ENCODE data around the gene HSPA12B. TPM values are rescaled to one million over a fixed set of nuclear protein-coding genes. Genes with fewer than 3 reads are reported as not detected.

Gene HSPA12B
- total and polyA plus RNA-seq, 2 donors (not counting 3 experiments of a cell fraction or from before 2014, with no cell fraction given) = 3.7 to 6.6 TPM

DNA sequence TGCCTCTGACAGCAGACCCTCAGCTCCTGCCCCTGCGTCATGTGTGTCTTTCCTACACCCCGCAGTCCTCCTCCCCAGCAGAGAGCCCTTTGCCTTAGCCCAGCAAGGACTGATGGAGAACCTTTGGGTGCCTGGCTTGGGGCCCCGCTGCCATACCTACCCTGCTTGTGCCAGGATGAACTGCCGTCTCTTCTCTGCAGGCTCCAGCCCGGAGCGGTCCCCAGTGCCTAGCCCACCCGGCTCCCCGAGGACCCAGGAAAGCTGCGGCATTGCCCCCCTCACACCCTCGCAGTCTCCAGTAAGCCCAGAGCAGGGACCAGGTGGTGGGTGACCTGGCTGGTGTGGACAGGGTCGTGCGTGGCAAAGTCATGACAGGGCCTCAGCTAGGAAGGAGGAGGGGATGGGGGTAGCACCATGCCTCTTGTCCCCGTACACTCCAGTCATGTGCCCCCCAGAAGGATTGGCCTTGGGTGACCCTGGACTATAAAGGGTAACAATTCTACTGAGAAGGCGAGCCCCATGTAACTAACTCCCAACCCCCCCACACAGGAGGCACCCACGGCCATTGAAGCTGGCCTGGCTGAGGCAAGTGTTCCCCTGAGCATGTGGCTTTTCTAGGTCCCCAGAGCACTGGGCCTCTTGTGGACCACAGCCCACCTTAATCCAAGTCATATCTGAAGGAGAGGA is 8.3 kb downstream of the HSPA12B start:
- DNase-seq (ENCODE audit: low read depth, low spot score) = no peak
- H3K4me2 ChIP-seq (ENCODE audit: insufficient read depth, low read length) = no peak overlapping the region
- H3K9me3 ChIP-seq (replicated peaks; ENCODE audit: control insufficient read depth, insufficient read depth, low read length) = no peaks in the 10 kb centered on the region
- H3K36me3 ChIP-seq (ENCODE audit: control insufficient read depth in 2 of 2, extremely low read depth in 1 of 2, insufficient read depth in 2 of 2, low read length in 2 of 2) = no peaks in the 10 kb centered on the region
- dilution Hi-C loops (cut with MboI; ENCODE audit: extremely low pct_ligation_motif_present, low sequenced_read_pairs) (no loop called here), intact Hi-C loops (cut with micrococcal nuclease) (no loop called here)
- H2AFZ ChIP-seq (ENCODE audit: low read depth, low read length) = no peak overlapping the region
- peaks cover 12% of the 10 kb centered on the region for H3K4me1 ChIP-seq (ENCODE audit: control insufficient read depth, extremely low read depth, insufficient read depth, low read length)
- no peaks in the 10 kb centered on the region for H3K79me2 ChIP-seq (ENCODE audit: control insufficient read depth, insufficient read depth, low read length)
- TF ChIP-seq, protein P1, sequence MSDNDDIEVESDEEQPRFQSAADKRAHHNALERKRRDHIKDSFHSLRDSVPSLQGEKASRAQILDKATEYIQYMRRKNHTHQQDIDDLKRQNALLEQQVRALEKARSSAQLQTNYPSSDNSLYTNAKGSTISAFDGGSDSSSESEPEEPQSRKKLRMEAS (IDR thresholded peaks at IDR 0.05; ENCODE audit: insufficient read depth, insufficient read length) = no peak
- TF ChIP-seq EZH2 (IDR thresholded peaks at IDR 0.05; ENCODE audit: borderline replicate concordance, low read depth, low read length, severe bottlenecking) (no peak), POLR2A (IDR thresholded peaks at IDR 0.05; ENCODE audit: low read depth, low read length) (no peak)
- TF ChIP-seq, protein P2, sequence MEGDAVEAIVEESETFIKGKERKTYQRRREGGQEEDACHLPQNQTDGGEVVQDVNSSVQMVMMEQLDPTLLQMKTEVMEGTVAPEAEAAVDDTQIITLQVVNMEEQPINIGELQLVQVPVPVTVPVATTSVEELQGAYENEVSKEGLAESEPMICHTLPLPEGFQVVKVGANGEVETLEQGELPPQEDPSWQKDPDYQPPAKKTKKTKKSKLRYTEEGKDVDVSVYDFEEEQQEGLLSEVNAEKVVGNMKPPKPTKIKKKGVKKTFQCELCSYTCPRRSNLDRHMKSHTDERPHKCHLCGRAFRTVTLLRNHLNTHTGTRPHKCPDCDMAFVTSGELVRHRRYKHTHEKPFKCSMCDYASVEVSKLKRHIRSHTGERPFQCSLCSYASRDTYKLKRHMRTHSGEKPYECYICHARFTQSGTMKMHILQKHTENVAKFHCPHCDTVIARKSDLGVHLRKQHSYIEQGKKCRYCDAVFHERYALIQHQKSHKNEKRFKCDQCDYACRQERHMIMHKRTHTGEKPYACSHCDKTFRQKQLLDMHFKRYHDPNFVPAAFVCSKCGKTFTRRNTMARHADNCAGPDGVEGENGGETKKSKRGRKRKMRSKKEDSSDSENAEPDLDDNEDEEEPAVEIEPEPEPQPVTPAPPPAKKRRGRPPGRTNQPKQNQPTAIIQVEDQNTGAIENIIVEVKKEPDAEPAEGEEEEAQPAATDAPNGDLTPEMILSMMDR (IDR thresholded peaks at IDR 0.05; ENCODE audit: extremely low read depth in 1 of 2, insufficient read depth in 1 of 2, low read depth in 1 of 2, low read length in 2 of 2) = no peak
- no peak overlapping the region for H3K9ac ChIP-seq (replicated peaks; ENCODE audit: extremely low read depth, insufficient read depth, low read length)
- CTCF ChIA-PET = interaction anchor here (1.0 to 3.3 kb wide), 8 partner anchors 9 to 114 kb away, joined by 3 to 18 read pairs (median 5); no protein-coding TSS in a partner anchor
- FAIRE-seq = no peak
- no peaks in the 10 kb centered on the region for H3K9me1 ChIP-seq (replicated peaks; ENCODE audit: control insufficient read depth, extremely low read depth, insufficient read depth, low read length)
- H3K27ac ChIP-seq (ENCODE audit: insufficient read depth, low read depth, low read length) = no peak overlapping the region
- POLR2A ChIA-PET = no interaction called here
- no TSS peak for BruUV-seq (replicated peaks)
- no peak overlapping the region for H3K4me3 ChIP-seq (replicated peaks in 1 of 3; ENCODE audit: insufficient read depth in 1 of 3, low read depth in 1 of 3, low read length in 3 of 3)
- H3K27me3 ChIP-seq (ENCODE audit: control insufficient read depth in 2 of 2, insufficient read depth in 2 of 2, low read length in 2 of 2) = no peaks in the 10 kb centered on the region
- no peaks in the 10 kb centered on the region for H4K20me1 ChIP-seq (replicated peaks; ENCODE audit: control insufficient read depth, extremely low read depth, insufficient read depth, low read length)
